K562 (cell line): ENCODE data around the gene PPP1R12C. TPM values are rescaled to one million over a fixed set of nuclear protein-coding genes. Genes with fewer than 3 reads are reported as not detected.

Experiments used
- BMI1 ChIP-seq: fragments of 150-350 bp; IDR thresholded peaks from 2 replicates; pipeline ENCODE4 v1.6.1; 2014; ENCODE audit warnings: low read length
- BRCA1 ChIP-seq, 2 experiments: fragments of 450-650 bp in 1 of 2; sonication (generic) in 1 of 2; formaldehyde crosslinking in 1 of 2; IDR thresholded peaks; 2 replicates each; pipeline versions ENCODE4 v1.5.0 to v1.6.1; 2017 to 2020; ENCODE audit warnings: mild to moderate bottlenecking in 1 of 2, missing genetic modification reagents in 1 of 2
- CC2D1A ChIP-seq: fragments of 450-650 bp; IDR thresholded peaks from 2 replicates; pipeline ENCODE4 v1.6.1; 2017; ENCODE audit warnings: mild to moderate bottlenecking
- CEBPZ ChIP-seq: fragments of 150-350 bp; IDR thresholded peaks from 2 replicates; pipeline ENCODE4 v1.6.1; 2014; ENCODE audit warnings: low read depth, mild to moderate bottlenecking, low read length, borderline replicate concordance
- FOXK2 ChIP-seq, 2 experiments: fragments of 450-650 bp; IDR thresholded peaks in 1 of 2; conservative IDR thresholded peaks in 1 of 2; 2 replicates each; pipeline ENCODE4 v1.6.1; 2016; ENCODE audit warnings: low read depth in 2 of 2, mild to moderate bottlenecking in 1 of 2
- MCM2 ChIP-seq: fragments of 450-650 bp; IDR thresholded peaks from 2 replicates; pipeline ENCODE4 v1.6.1; 2017; ENCODE audit warnings: low read depth, mild to moderate bottlenecking
- MXD1 ChIP-seq: fragments of 250-450 bp; sonication (Bioruptor Pico); IDR thresholded peaks from 2 replicates; pipeline ENCODE4 v1.8.0; 2021; ENCODE audit warnings: borderline replicate concordance, mild to moderate bottlenecking, moderate library complexity; ENCODE audit not compliant: poor library complexity, severe bottlenecking
- RAD21 ChIP-seq, 2 experiments: fragments of 250-450 bp in 1 of 2; fragments of 450-650 bp in 1 of 2; sonication (Bioruptor Pico) in 1 of 2; formaldehyde crosslinking in 1 of 2; IDR thresholded peaks in 1 of 2; conservative IDR thresholded peaks in 1 of 2; 2 replicates each; pipeline versions ENCODE4 v1.4.0 to v1.8.0; 2020 to 2022; ENCODE audit warnings: mild to moderate bottlenecking in 2 of 2, moderate library complexity in 1 of 2
- SMARCA4 ChIP-seq: fragments of 450-650 bp; IDR thresholded peaks from 2 replicates; pipeline ENCODE4 v1.6.1; 2016
- SMC3 ChIP-seq: conservative IDR thresholded peaks from 2 replicates; pipeline ENCODE4 v1.6.1; 2011; ENCODE audit warnings: low read depth, low read length, improper control_type of control experiment; ENCODE audit not compliant: insufficient read depth
- SP1 ChIP-seq: sonication (generic); formaldehyde crosslinking; IDR thresholded peaks from 2 replicates; pipeline ENCODE4 v1.8.1; 2022; ENCODE audit warnings: mild to moderate bottlenecking, missing genetic modification reagents
- XRCC5 ChIP-seq: fragments of 200-400 bp; formaldehyde crosslinking; IDR thresholded peaks from 2 replicates; pipeline ENCODE4 v1.6.1; 2017; ENCODE audit warnings: low read depth, mild to moderate bottlenecking, low read length
- ZBTB8A ChIP-seq: fragments of 450-650 bp; IDR thresholded peaks from 2 replicates; pipeline ENCODE4 v1.6.1; 2018; ENCODE audit warnings: mild to moderate bottlenecking, moderate library complexity; ENCODE audit not compliant: partially characterized antibody
- ZC3H11A ChIP-seq: IDR thresholded peaks from 2 replicates; pipeline ENCODE4 v1.6.1; 2012; ENCODE audit warnings: low read depth, low read length, improper control_type of control experiment
- ZNF324 ChIP-seq: fragments of 250-450 bp; sonication (Bioruptor Pico); IDR thresholded peaks from 2 replicates; pipeline ENCODE4 v1.4.0; 2020; ENCODE audit warnings: mild to moderate bottlenecking
- polyA plus RNA-seq, 8 experiments: library from polyadenylated mRNA; depleted of rRNA in 4 of 8; stranded (reverse) in 5 of 8; unstranded in 3 of 8; fragments of >200 nt; fragmentation: Nextera tagmentation in 2 of 8; fragmentation: Illumina TruSeq in 1 of 8; extraction: Ambion mirVana in 2 of 8; extraction: Trizol in 1 of 8; gene quantifications; 2 replicates each; pipeline versions ENCODE4 v1.2.1 to v1.2.3, GENCODE V29; 2011 to 2014; ENCODE audit warnings: inconsistent platforms in 1 of 8, missing spikeins in 1 of 8
- total RNA-seq, 7 experiments: library from RNA; depleted of rRNA in 6 of 7; stranded (reverse); fragments of >200 nt in 6 of 7; fragmentation: Illumina TruSeq in 2 of 7; extraction: Trizol in 2 of 7; gene quantifications; 2 replicates each; pipeline versions ENCODE4 v1.2.1 to v1.2.3, GENCODE V29; 2011 to 2021; ENCODE audit warnings: low replicate concordance in 1 of 7
- TF ChIP-seq, protein P1 (sequence below): fragments of 250-450 bp; sonication (Bioruptor Pico); IDR thresholded peaks from 2 replicates; pipeline ENCODE4 v1.5.1; 2021; ENCODE audit warnings: mild to moderate bottlenecking
- TF ChIP-seq, protein P2 (sequence below): fragments of 450-650 bp; formaldehyde crosslinking; IDR thresholded peaks from 2 replicates; pipeline ENCODE4 v1.4.0; 2022; ENCODE audit warnings: missing genetic modification characterization
- TF ChIP-seq, protein P3 (sequence below): sonication (generic); formaldehyde crosslinking; IDR thresholded peaks from 2 replicates; pipeline ENCODE4 v1.8.0; 2022; ENCODE audit warnings: missing genetic modification reagents, mild to moderate bottlenecking, moderate library complexity, borderline replicate concordance

Gene PPP1R12C
- total and polyA plus RNA-seq, 9 of the 15 experiments (the other 6 are each of a cell fraction or from before 2014, with no cell fraction given), result 1.8 to 136 (median 33.7) TPM

DNA sequence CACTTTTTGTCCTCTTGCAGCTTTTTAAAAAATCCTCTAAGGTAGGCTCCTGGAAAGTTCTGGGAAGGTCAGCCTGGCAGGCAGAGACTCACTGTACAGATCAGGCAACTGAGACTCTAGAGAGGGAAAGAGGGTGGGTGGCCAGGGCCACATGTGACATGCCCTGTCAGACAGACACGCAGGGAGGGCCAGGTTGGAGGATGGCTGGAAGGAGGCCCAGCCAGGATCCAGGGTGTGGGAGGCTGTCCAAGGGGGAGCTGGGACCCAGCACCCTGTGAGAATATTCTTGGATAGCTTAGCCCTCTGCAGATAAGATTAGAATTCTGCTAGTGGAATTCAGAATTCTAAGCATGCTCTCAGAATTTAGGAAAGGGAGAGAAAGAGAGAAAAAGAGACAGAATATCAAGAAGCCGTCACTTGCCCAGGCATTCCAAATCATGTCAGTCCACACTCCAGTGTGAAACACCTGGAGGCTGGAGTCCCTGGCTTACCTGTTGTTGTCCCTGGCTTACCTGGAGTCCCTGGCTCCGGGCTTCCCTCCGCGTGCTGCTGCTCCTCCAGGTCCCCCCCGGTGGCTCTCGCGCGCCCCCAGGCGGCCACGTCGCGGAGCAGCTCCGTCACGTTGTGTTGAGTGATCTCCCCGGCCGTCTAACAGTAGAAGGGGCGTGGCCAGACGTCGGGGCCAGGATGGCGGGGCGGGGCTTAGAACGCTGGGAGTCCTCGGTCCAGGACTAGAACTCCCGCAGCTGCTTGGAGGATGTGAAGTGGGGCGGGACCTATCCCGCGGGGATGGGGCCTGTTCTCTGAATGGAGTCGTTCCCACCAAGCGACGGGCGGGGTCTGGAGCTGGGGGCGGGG lies 42.9 kb upstream of the PPP1R12C start (continued):
- TF ChIP-seq XRCC5 (peak; percentile 94), SP1 (CRISPR knock-in tag) (peak; percentile 98), FOXK2 (conservative IDR thresholded peaks at IDR 0.05 in 1 of 2, IDR thresholded peaks at IDR 0.05 in 1 of 2; ENCODE audit: low read depth in 2 of 2) (peak; percentile 19 to 69; a peak in 1 of 4 replicates), MXD1 (no peak), BRCA1 (IDR thresholded peaks at IDR 0.05) (no peak), BRCA1 (CRISPR knock-in tag; IDR thresholded peaks at IDR 0.05) (no peak), ZBTB8A (no peak), CEBPZ (no peak), ZC3H11A (no peak), BMI1 (no peak), RAD21 (CRISPR knock-in tag; conservative IDR thresholded peaks at IDR 0.05 in 1 of 2, IDR thresholded peaks at IDR 0.05 in 1 of 2) (peak; percentile 93 to 97), SMC3 (peak; percentile 91), MCM2 (no peak), CC2D1A (peak; percentile 73), ZNF324 (CRISPR knock-in tag) (no peak), SMARCA4 (peak; percentile 60; the same call in 1 of the 2 replicates)
- TF ChIP-seq, protein P1, sequence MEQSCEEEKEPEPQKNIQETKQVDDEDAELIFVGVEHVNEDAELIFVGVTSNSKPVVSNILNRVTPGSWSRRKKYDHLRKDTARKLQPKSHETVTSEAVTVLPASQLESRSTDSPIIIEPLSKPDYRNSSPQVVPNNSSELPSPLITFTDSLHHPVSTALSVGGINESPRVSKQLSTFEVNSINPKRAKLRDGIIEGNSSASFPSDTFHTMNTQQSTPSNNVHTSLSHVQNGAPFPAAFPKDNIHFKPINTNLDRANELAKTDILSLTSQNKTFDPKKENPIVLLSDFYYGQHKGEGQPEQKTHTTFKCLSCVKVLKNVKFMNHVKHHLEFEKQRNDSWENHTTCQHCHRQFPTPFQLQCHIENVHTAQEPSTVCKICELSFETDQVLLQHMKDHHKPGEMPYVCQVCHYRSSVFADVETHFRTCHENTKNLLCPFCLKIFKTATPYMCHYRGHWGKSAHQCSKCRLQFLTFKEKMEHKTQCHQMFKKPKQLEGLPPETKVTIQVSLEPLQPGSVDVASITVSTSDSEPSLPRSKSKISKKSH (CRISPR knock-in tag), result no peak
- TF ChIP-seq, protein P2, sequence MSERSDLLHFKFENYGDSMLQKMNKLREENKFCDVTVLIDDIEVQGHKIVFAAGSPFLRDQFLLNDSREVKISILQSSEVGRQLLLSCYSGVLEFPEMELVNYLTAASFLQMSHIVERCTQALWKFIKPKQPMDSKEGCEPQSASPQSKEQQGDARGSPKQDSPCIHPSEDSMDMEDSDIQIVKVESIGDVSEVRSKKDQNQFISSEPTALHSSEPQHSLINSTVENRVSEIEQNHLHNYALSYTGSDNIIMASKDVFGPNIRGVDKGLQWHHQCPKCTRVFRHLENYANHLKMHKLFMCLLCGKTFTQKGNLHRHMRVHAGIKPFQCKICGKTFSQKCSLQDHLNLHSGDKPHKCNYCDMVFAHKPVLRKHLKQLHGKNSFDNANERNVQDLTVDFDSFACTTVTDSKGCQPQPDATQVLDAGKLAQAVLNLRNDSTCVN (CRISPR knock-in tag), result no peak
- TF ChIP-seq, protein P3, sequence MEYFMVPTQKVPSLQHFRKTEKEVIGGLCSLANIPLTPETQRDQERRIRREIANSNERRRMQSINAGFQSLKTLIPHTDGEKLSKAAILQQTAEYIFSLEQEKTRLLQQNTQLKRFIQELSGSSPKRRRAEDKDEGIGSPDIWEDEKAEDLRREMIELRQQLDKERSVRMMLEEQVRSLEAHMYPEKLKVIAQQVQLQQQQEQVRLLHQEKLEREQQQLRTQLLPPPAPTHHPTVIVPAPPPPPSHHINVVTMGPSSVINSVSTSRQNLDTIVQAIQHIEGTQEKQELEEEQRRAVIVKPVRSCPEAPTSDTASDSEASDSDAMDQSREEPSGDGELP (CRISPR knock-in tag), result peak; percentile 96
